Activated naive CD8-positive, alpha-beta T cell treated with anti-CD3 and anti-CD28 coated beads, Interleukin-2, amount 10 ng/mL, durations not matched to agents 7 days and 5 days (primary cell): ENCODE results near the gene C1orf74. TPM values are rescaled to one million over a fixed set of nuclear protein-coding genes. Genes with fewer than 3 reads are reported as not detected.
A peak's percentile ranks its signal among the peaks of the same experiment; 100 is the strongest.
"Not testable (repeated sequence)": the region's sequence is repeated elsewhere in the genome, so short reads cannot be mapped to it uniquely, and the experiment has no call there.

ENCODE experiments used
- ATAC-seq: fragments of 150-1000 bp; cut with Tn5 transposase; one replicate; pipeline ENCODE4 v1.10.0; 2021; ENCODE audit warnings: low read depth, moderate library complexity
- POLR2A ChIA-PET: fragments of 350-600 bp; sonication (Branson Sonifier 250); formaldehyde crosslinking; loops from one replicate; lab custom pipeline; 2021; ENCODE audit warnings: antibody characterized with exemption; lab: Charles Lee
- DNase-seq: peaks from one replicate; pipeline ENCODE4 v3.0.0; 2021
- H3K27ac Mint-ChIP-seq: one replicate; pipeline ENCODE4 v1.8.0; 2022; ENCODE audit warnings: mild to moderate bottlenecking, mixed read lengths
- H3K27me3 Mint-ChIP-seq: one replicate; pipeline ENCODE4 v1.8.0; 2022; ENCODE audit warnings: mild to moderate bottlenecking, moderate library complexity, mixed read lengths
- H3K36me3 Mint-ChIP-seq: one replicate; pipeline ENCODE4 v1.8.0; 2021; ENCODE audit warnings: mild to moderate bottlenecking, mixed read lengths
- H3K4me1 Mint-ChIP-seq: one replicate; pipeline ENCODE4 v1.8.0; 2021; ENCODE audit warnings: mixed read lengths
- H3K4me3 Mint-ChIP-seq: one replicate; pipeline ENCODE4 v1.8.0; 2022; ENCODE audit warnings: mild to moderate bottlenecking, moderate library complexity, mixed read lengths
- H3K9me3 Mint-ChIP-seq: one replicate; pipeline ENCODE4 v1.8.0; 2021; ENCODE audit warnings: mixed read lengths
- total RNA-seq, 2 experiments: library from RNA; stranded (reverse); gene quantifications; one replicate each; pipeline ENCODE4 v1.2.3, GENCODE V29; 2021

C1orf74 gene
- total RNA-seq, 2 experiments from 2014 or later = 2.2 to 2.8 TPM

GRCh38 chr1:209800984-209801834, 16.9 kb upstream of the C1orf74 start:
- Mint-ChIP-seq H3K27me3 (no peaks in the 10 kb centered on the region), H3K4me3 (no peak overlapping the region), H3K27ac (no peak overlapping the region), H3K36me3 (no peaks in the 10 kb centered on the region), H3K4me1 (peaks cover 7% of the 10 kb centered on the region), H3K9me3 (no peaks in the 10 kb centered on the region)
- no peak for ATAC-seq
- POLR2A ChIA-PET = interaction anchor here (0.7 kb wide), 1 partner anchor 17 kb away, joined by 3 read pairs; the partner anchor contains the start of gene C1orf74
- no peak for DNase-seq

GRCh38 chr1:209797978-209798639, 13.8 kb upstream of the C1orf74 start:
- Mint-ChIP-seq H3K9me3 (peaks cover 2% of the 10 kb centered on the region), H3K27me3 (no peaks in the 10 kb centered on the region), H3K27ac (no peak overlapping the region), H3K4me3 (no peak overlapping the region), H3K36me3 (no peaks in the 10 kb centered on the region), H3K4me1 (peaks cover 1% of the 10 kb centered on the region)
- DNase-seq = no peak
- no peak for ATAC-seq
- POLR2A ChIA-PET = no interaction called here

GRCh38 chr1:209793711-209794110, 9.4 kb upstream of the C1orf74 start:
- H3K27me3 Mint-ChIP-seq, H3K27ac Mint-ChIP-seq, H3K36me3 Mint-ChIP-seq, DNase-seq, H3K9me3 Mint-ChIP-seq, ATAC-seq, POLR2A ChIA-PET, H3K4me3 Mint-ChIP-seq: not testable (repeated sequence)
- peaks cover 18% of the 10 kb centered on the region for H3K4me1 Mint-ChIP-seq

GRCh38 chr1:209791920-209792319, 7.6 kb upstream of the C1orf74 start:
- no peak for ATAC-seq
- no peak for DNase-seq
- H3K4me3 Mint-ChIP-seq = no peak overlapping the region
- H3K27me3 Mint-ChIP-seq = no peaks in the 10 kb centered on the region
- H3K4me1 Mint-ChIP-seq = peaks cover 19% of the 10 kb centered on the region
- peaks cover 3% of the 10 kb centered on the region for H3K36me3 Mint-ChIP-seq
- no peak overlapping the region for H3K27ac Mint-ChIP-seq
- POLR2A ChIA-PET = interaction anchor here (0.9 kb wide), 1 partner anchor 23 kb away, joined by 3 read pairs; no protein-coding TSS in a partner anchor
- H3K9me3 Mint-ChIP-seq = peaks cover 2% of the 10 kb centered on the region

GRCh38 chr1:209790286-209791193, 6.2 kb upstream of the C1orf74 start:
- H3K27me3 Mint-ChIP-seq = no peaks in the 10 kb centered on the region
- H3K4me1 Mint-ChIP-seq = peaks cover 19% of the 10 kb centered on the region
- DNase-seq (no peak), ATAC-seq (no peak)
- POLR2A ChIA-PET = interaction anchor here (0.9 kb wide), 1 partner anchor 21 kb away, joined by 3 read pairs; no protein-coding TSS in a partner anchor
- H3K4me3 Mint-ChIP-seq = no peak overlapping the region
- H3K9me3 Mint-ChIP-seq = peaks cover 2% of the 10 kb centered on the region
- no peak overlapping the region for H3K27ac Mint-ChIP-seq
- H3K36me3 Mint-ChIP-seq = peaks cover 3% of the 10 kb centered on the region

GRCh38 chr1:209789245-209789644, 4.9 kb upstream of the C1orf74 start:
- no peak for DNase-seq
- peaks cover 6% of the 10 kb centered on the region for H3K36me3 Mint-ChIP-seq
- peaks cover 28% of the 10 kb centered on the region for H3K4me1 Mint-ChIP-seq
- H3K4me3 Mint-ChIP-seq = no peak overlapping the region
- no peak for ATAC-seq
- no peaks in the 10 kb centered on the region for H3K27me3 Mint-ChIP-seq
- H3K27ac Mint-ChIP-seq = peak overlapping the region; percentile 34
- POLR2A ChIA-PET = no interaction called here
- peaks cover 3% of the 10 kb centered on the region for H3K9me3 Mint-ChIP-seq

GRCh38 chr1:209787551-209787950, 3.2 kb upstream of the C1orf74 start:
- H3K27ac Mint-ChIP-seq = no peak overlapping the region
- POLR2A ChIA-PET = interaction anchor here (0.6 to 1.3 kb wide), 4 partner anchors 19 to 1586 kb away, joined by 3 to 6 read pairs (median 4); partner anchors contain the start of genes IRF6 and TRAF3IP3

GRCh38 chr1:209786146-209786545, 1.8 kb upstream of the C1orf74 start:
- Mint-ChIP-seq H3K4me1 (peaks cover 34% of the 10 kb centered on the region), H3K27ac (no peak overlapping the region)
- no peak for DNase-seq

More at GRCh38 chr1:209787551-209787950, 3.2 kb upstream of the C1orf74 start:
- H3K36me3 Mint-ChIP-seq = peaks cover 10% of the 10 kb centered on the region
- H3K9me3 Mint-ChIP-seq = peaks cover 1% of the 10 kb centered on the region
- DNase-seq (no peak), ATAC-seq (no peak)
- H3K4me3 Mint-ChIP-seq = no peak overlapping the region
- no peaks in the 10 kb centered on the region for H3K27me3 Mint-ChIP-seq
- H3K4me1 Mint-ChIP-seq = peaks cover 37% of the 10 kb centered on the region

GRCh38 chr1:209785592-209785991, 1.2 kb upstream of the C1orf74 start:
- Mint-ChIP-seq H3K36me3 (peaks cover 18% of the 10 kb centered on the region), H3K4me3 (no peak overlapping the region), H3K27ac (peak overlapping the region; percentile 94), H3K27me3 (no peaks in the 10 kb centered on the region), H3K9me3 (peaks cover 1% of the 10 kb centered on the region), H3K4me1 (peaks cover 34% of the 10 kb centered on the region)
- DNase-seq (no peak), ATAC-seq (no peak)
- POLR2A ChIA-PET = no interaction called here

More at GRCh38 chr1:209786146-209786545, 1.8 kb upstream of the C1orf74 start:
- H3K4me3 Mint-ChIP-seq = no peak overlapping the region
- no peaks in the 10 kb centered on the region for H3K27me3 Mint-ChIP-seq
- peaks cover 1% of the 10 kb centered on the region for H3K9me3 Mint-ChIP-seq
- ATAC-seq = no peak
- peaks cover 18% of the 10 kb centered on the region for H3K36me3 Mint-ChIP-seq
- POLR2A ChIA-PET = no interaction called here

GRCh38 chr1:209783386-209783785, 973 bp downstream of the C1orf74 start:
- POLR2A ChIA-PET = interaction anchor here (2.6 to 8.1 kb wide), 3 partner anchors 10 to 27 kb away, joined by 29 to 88 read pairs (median 57); partner anchors contain the start of gene TRAF3IP3
- Mint-ChIP-seq H3K4me1 (peaks cover 31% of the 10 kb centered on the region), H3K4me3 (peak overlapping the region; percentile 90), H3K27ac (peak overlapping the region; percentile 94), H3K27me3 (no peaks in the 10 kb centered on the region), H3K36me3 (peaks cover 29% of the 10 kb centered on the region), H3K9me3 (peaks cover 1% of the 10 kb centered on the region)
- DNase-seq (no peak), ATAC-seq (no peak)

- no peak overlapping the region for H3K4me3 Mint-ChIP-seq
- peak overlapping the region; percentile 70 for H3K27ac Mint-ChIP-seq
- H3K9me3 Mint-ChIP-seq = peaks cover under 1% of the 10 kb centered on the region
- peaks cover 45% of the 10 kb centered on the region for H3K36me3 Mint-ChIP-seq
- ATAC-seq = no peak
- H3K27me3 Mint-ChIP-seq = no peaks in the 10 kb centered on the region
- POLR2A ChIA-PET = interaction anchor here (1.6 to 8.1 kb wide), 2 partner anchors 11 to 24 kb away, joined by 5 to 88 read pairs; partner anchors contain the start of gene TRAF3IP3
- H3K4me1 Mint-ChIP-seq = peaks cover 39% of the 10 kb centered on the region
- DNase-seq = no peak
Observed at GRCh38 chr1:209780268-209780667, 4.1 kb downstream of the C1orf74 start.

GRCh38 chr1:209778102-209778501, 6.3 kb downstream of the C1orf74 start:
- peaks cover 38% of the 10 kb centered on the region for H3K4me1 Mint-ChIP-seq
- POLR2A ChIA-PET = interaction anchor here (1.2 to 8.1 kb wide), 3 partner anchors 9 to 23 kb away, joined by 3 to 88 read pairs (median 5); partner anchors contain the start of gene TRAF3IP3
- no peak overlapping the region for H3K27ac Mint-ChIP-seq
- no peak for DNase-seq
- H3K27me3 Mint-ChIP-seq = no peaks in the 10 kb centered on the region
- ATAC-seq = no peak
- no peaks in the 10 kb centered on the region for H3K9me3 Mint-ChIP-seq
- no peak overlapping the region for H3K4me3 Mint-ChIP-seq
- H3K36me3 Mint-ChIP-seq = peaks cover 53% of the 10 kb centered on the region
